ENCODE measurements around the gene RC3H2.

DNA sequence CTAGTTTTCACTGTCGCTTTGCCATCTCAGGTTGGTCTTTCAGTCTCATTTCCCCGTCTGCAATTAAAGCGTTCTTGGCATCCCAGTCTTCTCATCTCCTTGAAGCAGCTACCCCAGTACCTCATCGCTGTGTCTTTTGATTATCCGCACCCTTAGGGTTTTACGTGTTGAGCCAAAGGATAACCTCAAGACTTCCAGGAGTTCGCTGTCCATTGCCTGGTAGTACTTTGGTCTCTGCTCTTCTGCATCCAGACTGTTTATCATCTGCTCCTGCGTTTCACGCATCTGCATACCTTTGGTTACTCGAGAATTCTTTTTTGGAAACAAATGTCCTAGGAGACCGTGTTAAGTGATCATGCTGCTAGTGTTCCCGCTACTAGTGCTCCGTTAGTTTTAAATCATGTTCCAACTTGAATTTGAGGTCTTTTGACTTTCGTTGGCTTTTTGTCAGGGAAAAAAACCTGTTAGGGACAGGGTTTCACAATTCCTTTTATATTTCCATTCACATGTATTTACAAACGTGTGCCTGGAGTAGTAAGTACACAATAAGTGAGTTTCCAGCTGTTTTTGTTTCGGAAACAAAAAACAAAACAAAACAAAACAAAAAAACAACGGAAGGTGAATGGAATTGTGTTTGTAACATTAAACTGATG lies 36.5 kb upstream of the RC3H2 start:
- TF ChIP-seq ARNTL (CRISPR knock-in tag; IDR thresholded peaks at IDR 0.05; ENCODE audit: borderline replicate concordance, low read depth) (no peak), RARB (CRISPR knock-in tag; IDR thresholded peaks at IDR 0.05) (no peak), ZNF8 (CRISPR knock-in tag; IDR thresholded peaks at IDR 0.05) (no peak), ISL1 (CRISPR knock-in tag; IDR thresholded peaks at IDR 0.05) (no peak), ZFP30 (CRISPR knock-in tag; IDR thresholded peaks at IDR 0.05) (no peak)
- TF ChIP-seq, protein P1, sequence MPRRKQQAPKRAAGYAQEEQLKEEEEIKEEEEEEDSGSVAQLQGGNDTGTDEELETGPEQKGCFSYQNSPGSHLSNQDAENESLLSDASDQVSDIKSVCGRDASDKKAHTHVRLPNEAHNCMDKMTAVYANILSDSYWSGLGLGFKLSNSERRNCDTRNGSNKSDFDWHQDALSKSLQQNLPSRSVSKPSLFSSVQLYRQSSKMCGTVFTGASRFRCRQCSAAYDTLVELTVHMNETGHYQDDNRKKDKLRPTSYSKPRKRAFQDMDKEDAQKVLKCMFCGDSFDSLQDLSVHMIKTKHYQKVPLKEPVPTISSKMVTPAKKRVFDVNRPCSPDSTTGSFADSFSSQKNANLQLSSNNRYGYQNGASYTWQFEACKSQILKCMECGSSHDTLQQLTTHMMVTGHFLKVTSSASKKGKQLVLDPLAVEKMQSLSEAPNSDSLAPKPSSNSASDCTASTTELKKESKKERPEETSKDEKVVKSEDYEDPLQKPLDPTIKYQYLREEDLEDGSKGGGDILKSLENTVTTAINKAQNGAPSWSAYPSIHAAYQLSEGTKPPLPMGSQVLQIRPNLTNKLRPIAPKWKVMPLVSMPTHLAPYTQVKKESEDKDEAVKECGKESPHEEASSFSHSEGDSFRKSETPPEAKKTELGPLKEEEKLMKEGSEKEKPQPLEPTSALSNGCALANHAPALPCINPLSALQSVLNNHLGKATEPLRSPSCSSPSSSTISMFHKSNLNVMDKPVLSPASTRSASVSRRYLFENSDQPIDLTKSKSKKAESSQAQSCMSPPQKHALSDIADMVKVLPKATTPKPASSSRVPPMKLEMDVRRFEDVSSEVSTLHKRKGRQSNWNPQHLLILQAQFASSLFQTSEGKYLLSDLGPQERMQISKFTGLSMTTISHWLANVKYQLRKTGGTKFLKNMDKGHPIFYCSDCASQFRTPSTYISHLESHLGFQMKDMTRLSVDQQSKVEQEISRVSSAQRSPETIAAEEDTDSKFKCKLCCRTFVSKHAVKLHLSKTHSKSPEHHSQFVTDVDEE (CRISPR knock-in tag; IDR thresholded peaks at IDR 0.05) = no peak
- TF ChIP-seq, protein P2, sequence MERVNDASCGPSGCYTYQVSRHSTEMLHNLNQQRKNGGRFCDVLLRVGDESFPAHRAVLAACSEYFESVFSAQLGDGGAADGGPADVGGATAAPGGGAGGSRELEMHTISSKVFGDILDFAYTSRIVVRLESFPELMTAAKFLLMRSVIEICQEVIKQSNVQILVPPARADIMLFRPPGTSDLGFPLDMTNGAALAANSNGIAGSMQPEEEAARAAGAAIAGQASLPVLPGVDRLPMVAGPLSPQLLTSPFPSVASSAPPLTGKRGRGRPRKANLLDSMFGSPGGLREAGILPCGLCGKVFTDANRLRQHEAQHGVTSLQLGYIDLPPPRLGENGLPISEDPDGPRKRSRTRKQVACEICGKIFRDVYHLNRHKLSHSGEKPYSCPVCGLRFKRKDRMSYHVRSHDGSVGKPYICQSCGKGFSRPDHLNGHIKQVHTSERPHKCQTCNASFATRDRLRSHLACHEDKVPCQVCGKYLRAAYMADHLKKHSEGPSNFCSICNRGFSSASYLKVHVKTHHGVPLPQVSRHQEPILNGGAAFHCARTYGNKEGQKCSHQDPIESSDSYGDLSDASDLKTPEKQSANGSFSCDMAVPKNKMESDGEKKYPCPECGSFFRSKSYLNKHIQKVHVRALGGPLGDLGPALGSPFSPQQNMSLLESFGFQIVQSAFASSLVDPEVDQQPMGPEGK (CRISPR knock-in tag; IDR thresholded peaks at IDR 0.05; ENCODE audit: borderline replicate concordance) = no peak
- TF ChIP-seq, protein P3, sequence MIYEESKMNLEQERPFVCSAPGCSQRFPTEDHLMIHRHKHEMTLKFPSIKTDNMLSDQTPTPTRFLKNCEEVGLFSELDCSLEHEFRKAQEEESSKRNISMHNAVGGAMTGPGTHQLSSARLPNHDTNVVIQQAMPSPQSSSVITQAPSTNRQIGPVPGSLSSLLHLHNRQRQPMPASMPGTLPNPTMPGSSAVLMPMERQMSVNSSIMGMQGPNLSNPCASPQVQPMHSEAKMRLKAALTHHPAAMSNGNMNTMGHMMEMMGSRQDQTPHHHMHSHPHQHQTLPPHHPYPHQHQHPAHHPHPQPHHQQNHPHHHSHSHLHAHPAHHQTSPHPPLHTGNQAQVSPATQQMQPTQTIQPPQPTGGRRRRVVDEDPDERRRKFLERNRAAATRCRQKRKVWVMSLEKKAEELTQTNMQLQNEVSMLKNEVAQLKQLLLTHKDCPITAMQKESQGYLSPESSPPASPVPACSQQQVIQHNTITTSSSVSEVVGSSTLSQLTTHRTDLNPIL (CRISPR knock-in tag; IDR thresholded peaks at IDR 0.05; ENCODE audit: low read depth) = no peak
- TF ChIP-seq, protein P4, sequence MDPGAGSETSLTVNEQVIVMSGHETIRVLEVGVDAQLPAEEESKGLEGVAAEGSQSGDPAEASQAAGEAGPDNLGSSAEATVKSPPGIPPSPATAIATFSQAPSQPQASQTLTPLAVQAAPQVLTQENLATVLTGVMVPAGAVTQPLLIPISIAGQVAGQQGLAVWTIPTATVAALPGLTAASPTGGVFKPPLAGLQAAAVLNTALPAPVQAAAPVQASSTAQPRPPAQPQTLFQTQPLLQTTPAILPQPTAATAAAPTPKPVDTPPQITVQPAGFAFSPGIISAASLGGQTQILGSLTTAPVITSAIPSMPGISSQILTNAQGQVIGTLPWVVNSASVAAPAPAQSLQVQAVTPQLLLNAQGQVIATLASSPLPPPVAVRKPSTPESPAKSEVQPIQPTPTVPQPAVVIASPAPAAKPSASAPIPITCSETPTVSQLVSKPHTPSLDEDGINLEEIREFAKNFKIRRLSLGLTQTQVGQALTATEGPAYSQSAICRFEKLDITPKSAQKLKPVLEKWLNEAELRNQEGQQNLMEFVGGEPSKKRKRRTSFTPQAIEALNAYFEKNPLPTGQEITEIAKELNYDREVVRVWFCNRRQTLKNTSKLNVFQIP (CRISPR knock-in tag; IDR thresholded peaks at IDR 0.05; ENCODE audit: borderline replicate concordance, low read depth) = no peak

All from SK-N-SH treated with all-trans-retinoic acid at 6 μM for 48 hours (cell line).